AG09319 (cell line): Measurements from ENCODE around the gene MSL1.

ENCODE experiments used
- DNase-seq: peaks from one replicate; pipeline ENCODE4 v3.0.0-alpha.2; 2010; ENCODE audit warnings: low read depth; ENCODE audit errors: extremely low read depth
- TF ChIP-seq, protein P1 (sequence below): IDR thresholded peaks from 2 replicates; pipeline ENCODE4 v1.5.1; 2011; ENCODE audit warnings: low read depth, mild to moderate bottlenecking, inconsistent platforms, low read length, moderate library complexity

MSL1 gene

DNA sequence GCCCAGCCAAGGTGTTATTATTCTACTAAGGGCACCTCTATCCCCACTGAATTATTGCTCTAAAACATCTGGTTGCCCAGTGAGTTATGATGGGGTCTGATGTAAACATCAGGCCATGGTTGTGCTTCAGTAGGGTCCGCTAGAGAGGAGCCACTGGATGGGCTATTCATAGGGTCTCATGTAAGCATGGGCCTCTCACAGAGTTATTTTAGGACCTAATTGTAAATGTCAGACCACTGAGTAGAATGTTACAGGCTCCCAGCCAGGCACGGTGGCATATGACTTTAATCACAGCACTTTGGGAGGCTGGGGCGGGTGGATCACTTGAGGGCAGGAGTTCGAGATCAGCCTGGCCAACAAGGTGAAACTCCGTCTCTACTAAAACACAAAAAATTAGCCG lies 60.8 kb downstream of the MSL1 start:
- TF ChIP-seq, protein P1, sequence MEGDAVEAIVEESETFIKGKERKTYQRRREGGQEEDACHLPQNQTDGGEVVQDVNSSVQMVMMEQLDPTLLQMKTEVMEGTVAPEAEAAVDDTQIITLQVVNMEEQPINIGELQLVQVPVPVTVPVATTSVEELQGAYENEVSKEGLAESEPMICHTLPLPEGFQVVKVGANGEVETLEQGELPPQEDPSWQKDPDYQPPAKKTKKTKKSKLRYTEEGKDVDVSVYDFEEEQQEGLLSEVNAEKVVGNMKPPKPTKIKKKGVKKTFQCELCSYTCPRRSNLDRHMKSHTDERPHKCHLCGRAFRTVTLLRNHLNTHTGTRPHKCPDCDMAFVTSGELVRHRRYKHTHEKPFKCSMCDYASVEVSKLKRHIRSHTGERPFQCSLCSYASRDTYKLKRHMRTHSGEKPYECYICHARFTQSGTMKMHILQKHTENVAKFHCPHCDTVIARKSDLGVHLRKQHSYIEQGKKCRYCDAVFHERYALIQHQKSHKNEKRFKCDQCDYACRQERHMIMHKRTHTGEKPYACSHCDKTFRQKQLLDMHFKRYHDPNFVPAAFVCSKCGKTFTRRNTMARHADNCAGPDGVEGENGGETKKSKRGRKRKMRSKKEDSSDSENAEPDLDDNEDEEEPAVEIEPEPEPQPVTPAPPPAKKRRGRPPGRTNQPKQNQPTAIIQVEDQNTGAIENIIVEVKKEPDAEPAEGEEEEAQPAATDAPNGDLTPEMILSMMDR = no peak
- no peak for DNase-seq
